ENCODE measurements around the gene LCN1.

DNA sequence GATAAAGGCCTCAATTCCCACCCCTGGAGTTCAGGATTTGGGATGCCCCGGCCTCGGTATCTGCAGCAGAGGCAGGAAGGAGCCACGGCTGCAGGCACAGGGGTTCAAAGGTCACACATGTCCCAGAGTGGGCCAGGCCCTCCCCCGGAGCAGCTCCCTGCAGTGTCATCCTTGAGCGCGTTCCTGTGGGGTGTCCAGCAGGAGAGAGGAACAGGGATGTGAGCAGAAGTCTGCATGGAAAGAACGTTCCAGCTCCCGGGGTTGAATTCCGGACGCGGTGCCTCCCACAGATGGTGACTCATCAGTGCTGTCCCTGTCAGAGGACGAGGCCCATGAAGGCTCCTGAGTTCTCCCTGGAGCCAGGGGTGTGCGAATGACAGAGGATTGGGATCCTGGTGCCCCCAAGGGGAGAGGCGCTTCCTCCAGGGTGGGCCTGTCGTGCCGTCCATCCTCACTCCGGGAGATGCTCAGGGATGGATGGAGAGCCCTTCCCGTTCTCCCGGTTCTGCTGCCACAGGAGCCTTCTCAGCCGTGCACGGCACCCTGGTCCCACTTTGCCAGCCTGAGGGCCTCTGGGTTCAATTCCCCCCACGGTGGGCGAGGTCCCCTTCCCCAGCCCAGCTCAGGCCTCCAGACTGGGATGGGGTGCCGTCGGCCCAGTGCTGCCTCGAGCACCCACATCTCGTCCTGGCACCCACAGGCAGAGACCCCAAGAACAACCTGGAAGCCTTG lies 3.1 kb downstream of the LCN1 start:
- TF ChIP-seq, protein P1, sequence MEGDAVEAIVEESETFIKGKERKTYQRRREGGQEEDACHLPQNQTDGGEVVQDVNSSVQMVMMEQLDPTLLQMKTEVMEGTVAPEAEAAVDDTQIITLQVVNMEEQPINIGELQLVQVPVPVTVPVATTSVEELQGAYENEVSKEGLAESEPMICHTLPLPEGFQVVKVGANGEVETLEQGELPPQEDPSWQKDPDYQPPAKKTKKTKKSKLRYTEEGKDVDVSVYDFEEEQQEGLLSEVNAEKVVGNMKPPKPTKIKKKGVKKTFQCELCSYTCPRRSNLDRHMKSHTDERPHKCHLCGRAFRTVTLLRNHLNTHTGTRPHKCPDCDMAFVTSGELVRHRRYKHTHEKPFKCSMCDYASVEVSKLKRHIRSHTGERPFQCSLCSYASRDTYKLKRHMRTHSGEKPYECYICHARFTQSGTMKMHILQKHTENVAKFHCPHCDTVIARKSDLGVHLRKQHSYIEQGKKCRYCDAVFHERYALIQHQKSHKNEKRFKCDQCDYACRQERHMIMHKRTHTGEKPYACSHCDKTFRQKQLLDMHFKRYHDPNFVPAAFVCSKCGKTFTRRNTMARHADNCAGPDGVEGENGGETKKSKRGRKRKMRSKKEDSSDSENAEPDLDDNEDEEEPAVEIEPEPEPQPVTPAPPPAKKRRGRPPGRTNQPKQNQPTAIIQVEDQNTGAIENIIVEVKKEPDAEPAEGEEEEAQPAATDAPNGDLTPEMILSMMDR (IDR thresholded peaks at IDR 0.05; ENCODE audit: control extremely low read depth in 1 of 3, insufficient read depth in 1 of 3, low read depth in 1 of 3, low read length in 3 of 3) = no peak
- no peak for TF ChIP-seq SP1 (IDR thresholded peaks at IDR 0.05; ENCODE audit: low read depth, low read length)
- no peak for TF ChIP-seq EZH2 (IDR thresholded peaks at IDR 0.05; ENCODE audit: low read depth, low read length, severe bottlenecking)
- TF ChIP-seq, protein P2, sequence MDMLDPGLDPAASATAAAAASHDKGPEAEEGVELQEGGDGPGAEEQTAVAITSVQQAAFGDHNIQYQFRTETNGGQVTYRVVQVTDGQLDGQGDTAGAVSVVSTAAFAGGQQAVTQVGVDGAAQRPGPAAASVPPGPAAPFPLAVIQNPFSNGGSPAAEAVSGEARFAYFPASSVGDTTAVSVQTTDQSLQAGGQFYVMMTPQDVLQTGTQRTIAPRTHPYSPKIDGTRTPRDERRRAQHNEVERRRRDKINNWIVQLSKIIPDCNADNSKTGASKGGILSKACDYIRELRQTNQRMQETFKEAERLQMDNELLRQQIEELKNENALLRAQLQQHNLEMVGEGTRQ (IDR thresholded peaks at IDR 0.05; ENCODE audit: low read length) = no peak
- TF ChIP-seq PHF8 (conservative IDR thresholded peaks at IDR 0.05; ENCODE audit: low read depth, low read length) = no peak
- no peak for TF ChIP-seq CEBPB (IDR thresholded peaks at IDR 0.05; ENCODE audit: low read depth, low read length)
- TF ChIP-seq TAF1 (IDR thresholded peaks at IDR 0.05; ENCODE audit: low read depth, low read length) = no peak
- TF ChIP-seq CTBP2 (IDR thresholded peaks at IDR 0.05; ENCODE audit: borderline replicate concordance, insufficient read depth, insufficient read length, low read length) = no peak
- TF ChIP-seq POLR2AphosphoS5 (IDR thresholded peaks at IDR 0.05; ENCODE audit: low read depth, low read length) = no peak
- no peak for TF ChIP-seq RAD21 (IDR thresholded peaks at IDR 0.05 in 1 of 2, conservative IDR thresholded peaks at IDR 0.05 in 1 of 2; ENCODE audit: low read depth in 2 of 2, low read length in 2 of 2)
- TF ChIP-seq, protein P3, sequence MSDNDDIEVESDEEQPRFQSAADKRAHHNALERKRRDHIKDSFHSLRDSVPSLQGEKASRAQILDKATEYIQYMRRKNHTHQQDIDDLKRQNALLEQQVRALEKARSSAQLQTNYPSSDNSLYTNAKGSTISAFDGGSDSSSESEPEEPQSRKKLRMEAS (IDR thresholded peaks at IDR 0.05) = no peak
- TF ChIP-seq CBX5 (IDR thresholded peaks at IDR 0.05; ENCODE audit: low read depth, low read length) = no peak
- no peak for TF ChIP-seq EGR1 (IDR thresholded peaks at IDR 0.05; ENCODE audit: borderline replicate concordance, low read depth, low read length)

All from H1 (cell line).